ENCODE results near the gene FREM2.
A peak's percentile ranks its signal among the peaks of the same experiment; 100 is the strongest.

The FREM2 gene

GRCh38 chr13:38758277-38758676 is 71.4 kb downstream of the FREM2 start:
- no peak for DNase-seq

GRCh38 chr13:38759390-38759789 is 72.5 kb downstream of the FREM2 start:
- no peak for DNase-seq

- peak; percentile 64 for DNase-seq
Measured at GRCh38 chr13:38763446-38764381, 76.8 kb downstream of the FREM2 start.

- no peak for DNase-seq
Measured at GRCh38 chr13:38766799-38767198, 79.9 kb downstream of the FREM2 start.

GRCh38 chr13:38767506-38768265 is 80.8 kb downstream of the FREM2 start:
- no peak for DNase-seq

GRCh38 chr13:38769526-38769925 is 82.6 kb downstream of the FREM2 start:
- DNase-seq: no peak

GRCh38 chr13:38775085-38775484 is 88.2 kb downstream of the FREM2 start:
- DNase-seq: no peak

GRCh38 chr13:38777347-38778119 is 90.7 kb downstream of the FREM2 start:
- no peak for DNase-seq

GRCh38 chr13:38781539-38781938 is 94.7 kb downstream of the FREM2 start:
- no peak for DNase-seq

GRCh38 chr13:38784036-38784880 is 97.4 kb downstream of the FREM2 start:
- peak; percentile 45 for DNase-seq

- peak; percentile 37 for DNase-seq
Measured at GRCh38 chr13:38785042-38785441, 98.2 kb downstream of the FREM2 start.

- no peak for DNase-seq
Measured at GRCh38 chr13:38785490-38785889, 98.6 kb downstream of the FREM2 start.

- DNase-seq: no peak
Measured at GRCh38 chr13:38787550-38787949, 100.7 kb downstream of the FREM2 start.

- DNase-seq: no peak
Measured at GRCh38 chr13:38796890-38797289, 110.0 kb downstream of the FREM2 start.

GRCh38 chr13:38803531-38803930 is 116.7 kb downstream of the FREM2 start:
- DNase-seq: no peak

GRCh38 chr13:38804061-38804460 is 117.2 kb downstream of the FREM2 start:
- no peak for DNase-seq

GRCh38 chr13:38804536-38804935 is 117.7 kb downstream of the FREM2 start:
- DNase-seq: no peak

- no peak for DNase-seq
Measured at GRCh38 chr13:38814331-38814730, 127.5 kb downstream of the FREM2 start.

- no peak for DNase-seq
Measured at GRCh38 chr13:38819053-38819452, 132.2 kb downstream of the FREM2 start.

- DNase-seq: no peak
Measured at GRCh38 chr13:38819596-38819995, 132.7 kb downstream of the FREM2 start.

GRCh38 chr13:38821770-38822551 is 135.1 kb downstream of the FREM2 start:
- no peak for DNase-seq

Measured in right kidney (tissue), 1 donor.